ENCODE data around the gene MTMR12. TPM values are rescaled to one million over a fixed set of nuclear protein-coding genes. Genes with fewer than 3 reads are reported as not detected.

Gene MTMR12
- 25.3 and 28.1 TPM in 2 replicates for total RNA-seq

GRCh38 chr5:32312595-32313332 lies at the start of gene MTMR12:
TSS of gene MTMR12 (minus strand) at chr5:32312939. CDS start at chr5:32312838, 101 bp downstream.
- DNase-seq (ENCODE audit: low read depth in 2 of 2): peak; percentile 97 to 99

GRCh38 chr5:32362527-32362926 lies 49.8 kb upstream of the MTMR12 start:
- no peak for DNase-seq (ENCODE audit: low read depth in 2 of 2)

GRCh38 chr5:32360906-32361305 lies 48.2 kb upstream of the MTMR12 start:
- no peak for DNase-seq (ENCODE audit: low read depth in 2 of 2)

- no peak for DNase-seq (ENCODE audit: low read depth in 2 of 2)
These were observed 45.9 kb upstream of the MTMR12 start for GRCh38 chr5:32358611-32359010.

- DNase-seq (ENCODE audit: low read depth in 2 of 2): no peak
These were observed 44.9 kb upstream of the MTMR12 start for GRCh38 chr5:32357658-32358057.

GRCh38 chr5:32355686-32356085 lies 42.9 kb upstream of the MTMR12 start:
- no peak for DNase-seq (ENCODE audit: low read depth in 2 of 2)

- no peak for DNase-seq (ENCODE audit: low read depth in 2 of 2)
These were observed 40.7 kb upstream of the MTMR12 start for GRCh38 chr5:32353420-32353819.

GRCh38 chr5:32352685-32353084 lies 39.9 kb upstream of the MTMR12 start:
- no peak for DNase-seq (ENCODE audit: low read depth in 2 of 2)

- DNase-seq (ENCODE audit: low read depth in 2 of 2): no peak
These were observed 34.1 kb upstream of the MTMR12 start for GRCh38 chr5:32346869-32347268.

GRCh38 chr5:32343058-32343672 lies 30.4 kb upstream of the MTMR12 start:
- DNase-seq (ENCODE audit: low read depth in 2 of 2): no peak

GRCh38 chr5:32342656-32343055 lies 29.9 kb upstream of the MTMR12 start:
- DNase-seq (ENCODE audit: low read depth in 2 of 2): no peak

GRCh38 chr5:32339878-32340277 lies 27.1 kb upstream of the MTMR12 start:
- DNase-seq (ENCODE audit: low read depth in 2 of 2): no peak

- DNase-seq (ENCODE audit: low read depth in 2 of 2): peak in 1 of 2 donors; percentile 18
These were observed 26.5 kb upstream of the MTMR12 start for GRCh38 chr5:32339198-32339597.

- no peak for DNase-seq (ENCODE audit: low read depth in 2 of 2)
These were observed 20.2 kb upstream of the MTMR12 start for GRCh38 chr5:32332966-32333365.

- no peak for DNase-seq (ENCODE audit: low read depth in 2 of 2)
These were observed 19.6 kb upstream of the MTMR12 start for GRCh38 chr5:32332361-32332760.

- no peak for DNase-seq (ENCODE audit: low read depth in 2 of 2)
These were observed 19.2 kb upstream of the MTMR12 start for GRCh38 chr5:32331935-32332274.

GRCh38 chr5:32331217-32331934 lies 18.6 kb upstream of the MTMR12 start:
- DNase-seq (ENCODE audit: low read depth in 2 of 2): no peak

- no peak for DNase-seq (ENCODE audit: low read depth in 2 of 2)
These were observed 17.6 kb upstream of the MTMR12 start for GRCh38 chr5:32330126-32330971.

GRCh38 chr5:32329395-32329834 lies 16.7 kb upstream of the MTMR12 start:
- DNase-seq (ENCODE audit: low read depth in 2 of 2): peak; percentile 47 to 77

GRCh38 chr5:32326216-32326772 lies 13.6 kb upstream of the MTMR12 start:
- DNase-seq (ENCODE audit: low read depth in 2 of 2): no peak

GRCh38 chr5:32325616-32326015 lies 12.9 kb upstream of the MTMR12 start:
- DNase-seq (ENCODE audit: low read depth in 2 of 2): no peak

Data from dermis microvascular lymphatic vessel endothelial cell (primary cell).